ENCODE measurements around the gene ZMYND10.
A peak's percentile ranks its signal among the peaks of the same experiment; 100 is the strongest.

ZMYND10 gene

DNA sequence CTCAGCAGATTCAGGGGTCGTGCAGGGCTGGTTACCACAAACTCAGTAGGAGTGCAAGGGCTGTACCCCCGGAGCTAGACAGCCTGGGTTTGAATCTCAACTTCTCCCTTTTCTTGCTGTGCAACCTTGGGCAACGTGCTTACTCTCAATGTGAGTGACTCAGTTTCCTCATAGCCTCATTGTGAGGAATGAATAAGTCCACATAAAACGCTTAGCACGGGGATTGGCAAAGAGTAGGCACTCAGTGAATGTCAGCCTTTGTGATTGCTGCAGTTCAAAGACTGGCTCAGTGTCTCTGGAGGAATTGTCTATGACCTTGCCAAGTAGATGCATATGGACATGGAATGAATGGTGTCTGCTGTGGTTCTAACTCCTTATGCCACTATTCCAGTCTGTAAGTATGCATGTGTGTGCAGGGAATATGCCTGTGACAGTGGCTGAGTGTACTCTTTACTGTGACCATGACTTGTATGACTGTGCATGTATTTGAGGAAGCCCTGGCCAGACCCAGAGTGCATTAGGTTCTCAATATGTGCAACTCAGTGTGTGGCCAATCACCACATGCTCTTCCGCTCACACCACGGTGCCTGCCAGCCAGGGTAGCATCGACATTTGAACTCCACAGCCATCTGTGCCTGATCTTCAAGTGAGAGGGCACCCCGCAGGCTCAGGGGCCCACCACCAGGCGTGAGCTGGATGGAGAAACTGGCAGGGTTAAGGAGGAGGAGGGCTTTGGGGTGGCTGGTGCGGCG lies 45.4 kb downstream of the ZMYND10 start:
- Histone ChIP-seq H3K9me3 (ENCODE audit: control insufficient read depth, low read length) (no peaks in the 10 kb centered on the region), H3K4me3 (ENCODE audit: low read depth, low read length) (peak overlapping the region; percentile 69), H3K36me3 (ENCODE audit: control insufficient read depth, insufficient read depth, low read length) (no peaks in the 10 kb centered on the region), H3K79me2 (peaks cover 2% of the 10 kb centered on the region), H3K4me2 (ENCODE audit: low read length) (peak overlapping the region; percentile 64), H3K27me3 (ENCODE audit: control insufficient read depth, insufficient read depth, low read length) (no peaks in the 10 kb centered on the region), H2AFZ (peak overlapping the region; percentile 89), H3K9ac (no peak overlapping the region), H3K27ac (peak overlapping the region; percentile 82), H3K4me1 (peaks cover 17% of the 10 kb centered on the region)
- TF ChIP-seq, protein P1, sequence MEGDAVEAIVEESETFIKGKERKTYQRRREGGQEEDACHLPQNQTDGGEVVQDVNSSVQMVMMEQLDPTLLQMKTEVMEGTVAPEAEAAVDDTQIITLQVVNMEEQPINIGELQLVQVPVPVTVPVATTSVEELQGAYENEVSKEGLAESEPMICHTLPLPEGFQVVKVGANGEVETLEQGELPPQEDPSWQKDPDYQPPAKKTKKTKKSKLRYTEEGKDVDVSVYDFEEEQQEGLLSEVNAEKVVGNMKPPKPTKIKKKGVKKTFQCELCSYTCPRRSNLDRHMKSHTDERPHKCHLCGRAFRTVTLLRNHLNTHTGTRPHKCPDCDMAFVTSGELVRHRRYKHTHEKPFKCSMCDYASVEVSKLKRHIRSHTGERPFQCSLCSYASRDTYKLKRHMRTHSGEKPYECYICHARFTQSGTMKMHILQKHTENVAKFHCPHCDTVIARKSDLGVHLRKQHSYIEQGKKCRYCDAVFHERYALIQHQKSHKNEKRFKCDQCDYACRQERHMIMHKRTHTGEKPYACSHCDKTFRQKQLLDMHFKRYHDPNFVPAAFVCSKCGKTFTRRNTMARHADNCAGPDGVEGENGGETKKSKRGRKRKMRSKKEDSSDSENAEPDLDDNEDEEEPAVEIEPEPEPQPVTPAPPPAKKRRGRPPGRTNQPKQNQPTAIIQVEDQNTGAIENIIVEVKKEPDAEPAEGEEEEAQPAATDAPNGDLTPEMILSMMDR (IDR thresholded peaks at IDR 0.05): no peak

DNA sequence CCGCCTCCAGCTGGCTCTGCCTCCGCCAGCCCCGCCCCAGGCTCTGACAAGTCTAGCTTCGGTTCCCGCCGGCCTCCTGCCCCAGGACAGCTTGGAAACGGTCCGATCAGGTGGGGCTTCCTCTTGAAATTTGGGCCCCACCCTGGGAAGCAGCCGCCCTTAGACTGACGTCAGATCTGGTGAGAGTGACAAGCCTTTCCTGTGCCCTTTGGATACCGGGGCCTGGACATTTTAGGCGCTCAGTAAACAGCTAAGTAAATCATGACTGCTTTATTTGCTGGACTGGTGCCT lies 45.9 kb downstream of the ZMYND10 start:
- H3K4me1 ChIP-seq: peaks cover 17% of the 10 kb centered on the region

DNA sequence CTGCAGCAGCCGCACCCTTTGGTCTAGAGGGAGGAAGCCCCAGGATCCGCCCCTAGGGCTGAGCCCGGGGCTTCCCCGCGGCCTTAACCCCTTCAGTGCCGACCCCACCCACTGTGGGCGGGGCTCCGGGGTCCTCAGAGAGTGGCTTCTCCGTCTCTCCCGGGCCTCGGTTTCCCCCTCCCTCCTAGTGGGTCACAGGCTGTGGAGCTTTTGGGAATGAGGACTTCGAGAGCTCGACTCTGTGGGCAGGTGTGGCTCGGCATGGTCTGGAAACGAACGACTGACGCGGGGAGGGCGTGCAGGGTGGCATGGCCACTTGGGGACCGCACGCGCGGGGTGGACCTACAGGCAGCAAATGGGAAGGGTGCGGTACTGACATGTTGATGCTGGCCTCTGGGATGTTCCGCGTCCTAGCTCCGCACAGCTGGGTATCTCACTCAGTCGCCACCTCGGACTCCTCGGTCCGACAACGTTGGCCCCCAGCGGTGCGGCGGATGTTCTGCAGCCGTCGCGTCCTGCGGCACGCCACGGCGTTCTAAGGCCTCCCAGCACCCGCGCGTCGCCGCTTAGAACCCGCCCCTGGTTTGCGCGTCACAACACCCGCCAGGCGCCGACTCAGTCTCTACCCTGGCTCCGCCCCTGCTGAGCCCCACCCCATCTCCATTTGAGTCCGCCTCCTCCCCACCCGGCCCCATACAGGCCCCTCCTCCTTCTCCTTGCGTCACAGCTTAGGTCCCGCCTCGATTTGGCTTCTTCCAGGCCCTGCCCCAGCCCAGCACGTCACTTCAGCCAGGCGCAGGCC lies 46.5 kb downstream of the ZMYND10 start, which contains the start of the genes HYAL3 and NAA80:
TSS of gene HYAL3 (minus strand) at position 570 of the 802 bp plus-strand sequence. CDS start 3,803 bp downstream, outside the sequence.
TSS of gene NAA80 (minus strand) at position 570 of the 802 bp plus-strand sequence. CDS start 1,942 bp downstream, outside the sequence.
- peak within 1 kb of the TSS; percentile 82 for H3K27ac ChIP-seq
- peak within 1 kb of the TSS; percentile 89 for H2AFZ ChIP-seq
- H3K4me3 ChIP-seq (ENCODE audit: low read depth, low read length): peak within 1 kb of the TSS; percentile 69
- TF ChIP-seq, protein P1 (IDR thresholded peaks at IDR 0.05): peak; percentile 36
- H3K4me1 ChIP-seq: peaks cover 17% of the 10 kb centered on the region
- H3K4me2 ChIP-seq (ENCODE audit: low read length): peak within 1 kb of the TSS; percentile 93
- H3K9me3 ChIP-seq (ENCODE audit: control insufficient read depth, low read length): no peaks in the 10 kb centered on the region
- peaks cover 2% of the 10 kb centered on the region for H3K79me2 ChIP-seq
- H3K27me3 ChIP-seq (ENCODE audit: control insufficient read depth, insufficient read depth, low read length): no peaks in the 10 kb centered on the region
- no peak within 1 kb of the TSS for H3K9ac ChIP-seq
- no peaks in the 10 kb centered on the region for H3K36me3 ChIP-seq (ENCODE audit: control insufficient read depth, insufficient read depth, low read length)

More for the DNA sequence above, 45.9 kb downstream of the ZMYND10 start:
- H3K27ac ChIP-seq: peak overlapping the region; percentile 82
- no peaks in the 10 kb centered on the region for H3K27me3 ChIP-seq (ENCODE audit: control insufficient read depth, insufficient read depth, low read length)
- no peaks in the 10 kb centered on the region for H3K9me3 ChIP-seq (ENCODE audit: control insufficient read depth, low read length)
- peak overlapping the region; percentile 64 for H3K4me2 ChIP-seq (ENCODE audit: low read length)
- peak overlapping the region; percentile 89 for H2AFZ ChIP-seq
- TF ChIP-seq, protein P1 (IDR thresholded peaks at IDR 0.05): no peak
- H3K9ac ChIP-seq: no peak overlapping the region
- H3K36me3 ChIP-seq (ENCODE audit: control insufficient read depth, insufficient read depth, low read length): no peaks in the 10 kb centered on the region
- H3K4me3 ChIP-seq (ENCODE audit: low read depth, low read length): peak overlapping the region; percentile 69
- peaks cover 2% of the 10 kb centered on the region for H3K79me2 ChIP-seq

DNA sequence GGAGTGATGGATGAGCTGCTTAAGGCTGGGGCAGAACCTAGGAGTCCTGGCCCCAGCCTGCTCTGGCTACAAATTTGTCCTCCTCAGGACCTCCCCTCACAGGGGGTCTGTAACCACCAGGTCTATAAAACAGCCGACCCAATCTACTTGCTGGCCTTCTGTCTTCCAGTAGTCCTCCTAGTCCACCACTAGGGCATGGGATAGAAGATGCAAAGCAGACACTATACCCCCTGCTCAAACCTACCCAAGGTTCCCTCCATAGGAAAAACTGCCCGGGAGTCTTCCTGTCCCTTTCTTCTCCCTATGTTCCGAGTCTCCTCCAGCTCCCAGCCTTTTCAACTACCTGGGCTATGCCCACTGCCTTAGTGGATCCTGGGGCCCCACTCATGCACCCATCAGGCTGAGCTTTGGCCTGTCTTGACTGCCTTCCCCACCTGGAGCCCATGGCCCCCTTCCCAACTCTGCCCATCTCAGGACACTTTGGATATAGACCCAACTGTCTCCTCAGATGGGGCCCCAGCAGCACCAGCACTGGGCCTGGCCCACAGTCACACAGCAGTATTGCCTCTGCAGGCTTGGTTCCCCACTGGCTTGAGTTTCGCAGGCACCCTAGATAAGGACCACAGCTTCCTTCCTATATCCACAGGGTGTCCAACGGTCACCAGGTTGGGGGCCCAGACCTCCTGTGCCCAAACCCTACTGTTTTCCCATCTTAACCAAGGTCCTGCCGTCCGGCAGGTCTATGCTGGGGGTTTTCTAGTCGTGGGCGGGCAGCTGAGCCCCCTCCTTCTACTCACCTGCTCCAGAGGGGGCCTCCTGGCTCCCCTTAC lies 47.4 kb downstream of the ZMYND10 start:
- H3K27ac ChIP-seq: peak overlapping the region; percentile 67

More for the DNA sequence above, 47.4 kb downstream of the ZMYND10 start:
- Histone ChIP-seq H3K9ac (no peak overlapping the region), H3K4me2 (ENCODE audit: low read length) (peak overlapping the region; percentile 93), H3K36me3 (ENCODE audit: control insufficient read depth, insufficient read depth, low read length) (no peaks in the 10 kb centered on the region), H3K27me3 (ENCODE audit: control insufficient read depth, insufficient read depth, low read length) (no peaks in the 10 kb centered on the region), H3K9me3 (ENCODE audit: control insufficient read depth, low read length) (no peaks in the 10 kb centered on the region), H3K4me1 (peaks cover 17% of the 10 kb centered on the region), H3K4me3 (ENCODE audit: low read depth, low read length) (peak overlapping the region; percentile 69), H2AFZ (peak overlapping the region; percentile 84), H3K79me2 (peaks cover 2% of the 10 kb centered on the region)
- TF ChIP-seq, protein P1 (IDR thresholded peaks at IDR 0.05): no peak
